ENCODE results near the gene NUDT14.
A peak's percentile ranks its signal among the peaks of the same experiment; 100 is the strongest.

The NUDT14 gene

GRCh38 chr14:105168093-105168420 lies 13.1 kb downstream of the NUDT14 start:
- DNase-seq, result no peak
- Histone ChIP-seq H3K79me1 (ENCODE audit: low read length) (no peaks in the 10 kb centered on the region), H3K27me3 (ENCODE audit: insufficient read depth, low read length) (peaks cover 29% of the 10 kb centered on the region), H2BK120ac (ENCODE audit: insufficient read depth, low read length, poor library complexity) (no peak overlapping the region), H2BK12ac (ENCODE audit: low read length) (no peak overlapping the region), H3K4ac (ENCODE audit: low read depth, low read length) (no peak overlapping the region), H3K9me3 (ENCODE audit: insufficient read depth, low read depth, low read length) (peaks cover 8% of the 10 kb centered on the region), H2BK5ac (ENCODE audit: low read depth, low read length, poor library complexity) (no peak overlapping the region), H3K14ac (ENCODE audit: low read length) (no peak overlapping the region), H3K4me3 (ENCODE audit: low read depth, low read length) (no peak overlapping the region), H3K4me1 (ENCODE audit: control insufficient read depth in 1 of 2, insufficient read depth in 2 of 2, low read length in 2 of 2) (peaks cover 7 to 8% of the 10 kb centered on the region in 2 experiments), H3K23ac (ENCODE audit: low read length) (no peak overlapping the region), H3K27ac (ENCODE audit: low read depth, low read length) (no peak overlapping the region), H3K18ac (ENCODE audit: low read length) (no peak overlapping the region), H3K4me2 (ENCODE audit: low read length) (peak overlapping the region; percentile 58), H2AFZ (ENCODE audit: insufficient read depth, low read length, poor library complexity) (no peak overlapping the region), H4K12ac (ENCODE audit: low read depth, low read length) (no peak overlapping the region), H3K36me3 (ENCODE audit: control insufficient read depth in 1 of 2, insufficient read depth in 2 of 2, low read length in 2 of 2) (no peaks in the 10 kb centered on the region), H2AK5ac (ENCODE audit: low read length) (no peak overlapping the region), H4K8ac (ENCODE audit: low read depth, low read length) (no peak overlapping the region), H4K91ac (ENCODE audit: low read depth, low read length) (no peak overlapping the region), H3K79me2 (ENCODE audit: control insufficient read depth, insufficient read depth, low read length, poor library complexity) (no peaks in the 10 kb centered on the region), H3K9ac (ENCODE audit: low read length) (no peak overlapping the region)
- WGBS (ENCODE audit: extremely low coverage, insufficient coverage, insufficient read length), result no CpG with 5 or more reads among the region's 46 CpGs

- Histone ChIP-seq H3K23ac (ENCODE audit: low read length) (no peak overlapping the region), H3K27ac (ENCODE audit: low read depth, low read length) (no peak overlapping the region), H4K12ac (ENCODE audit: low read depth, low read length) (no peak overlapping the region), H3K9ac (ENCODE audit: low read length) (no peak overlapping the region), H2AK5ac (ENCODE audit: low read length) (no peak overlapping the region), H3K27me3 (ENCODE audit: insufficient read depth, low read length) (peaks cover 29% of the 10 kb centered on the region), H3K18ac (ENCODE audit: low read length) (no peak overlapping the region), H2BK120ac (ENCODE audit: insufficient read depth, low read length, poor library complexity) (no peak overlapping the region), H2BK5ac (ENCODE audit: low read depth, low read length, poor library complexity) (no peak overlapping the region), H2AFZ (ENCODE audit: insufficient read depth, low read length, poor library complexity) (no peak overlapping the region), H3K79me2 (ENCODE audit: control insufficient read depth, insufficient read depth, low read length, poor library complexity) (no peaks in the 10 kb centered on the region), H3K4me1 (ENCODE audit: control insufficient read depth in 1 of 2, insufficient read depth in 2 of 2, low read length in 2 of 2) (peaks cover 7 to 8% of the 10 kb centered on the region in 2 experiments), H3K79me1 (ENCODE audit: low read length) (no peaks in the 10 kb centered on the region), H4K91ac (ENCODE audit: low read depth, low read length) (no peak overlapping the region), H3K4me3 (ENCODE audit: low read depth, low read length) (no peak overlapping the region), H3K4me2 (ENCODE audit: low read length) (peak overlapping the region; percentile 58), H3K36me3 (ENCODE audit: control insufficient read depth in 1 of 2, insufficient read depth in 2 of 2, low read length in 2 of 2) (no peaks in the 10 kb centered on the region), H3K14ac (ENCODE audit: low read length) (no peak overlapping the region), H3K4ac (ENCODE audit: low read depth, low read length) (no peak overlapping the region), H2BK12ac (ENCODE audit: low read length) (no peak overlapping the region), H3K9me3 (ENCODE audit: insufficient read depth, low read depth, low read length) (peaks cover 8% of the 10 kb centered on the region), H4K8ac (ENCODE audit: low read depth, low read length) (no peak overlapping the region)
- peak in 1 of 2 donors; percentile 34 for DNase-seq
- no CpG with 5 or more reads among the region's 116 CpGs for WGBS (ENCODE audit: extremely low coverage, insufficient coverage, insufficient read length)
Observed at GRCh38 chr14:105167303-105168092, 13.6 kb downstream of the NUDT14 start.

GRCh38 chr14:105166571-105167302 lies 14.4 kb downstream of the NUDT14 start:
- peaks cover 29% of the 10 kb centered on the region for H3K27me3 ChIP-seq (ENCODE audit: insufficient read depth, low read length)
- no peaks in the 10 kb centered on the region for H3K79me2 ChIP-seq (ENCODE audit: control insufficient read depth, insufficient read depth, low read length, poor library complexity)
- no peak overlapping the region for H4K8ac ChIP-seq (ENCODE audit: low read depth, low read length)
- no peak overlapping the region for H2BK12ac ChIP-seq (ENCODE audit: low read length)
- H3K23ac ChIP-seq (ENCODE audit: low read length), result no peak overlapping the region
- peaks cover 11% of the 10 kb centered on the region for H3K9me3 ChIP-seq (ENCODE audit: insufficient read depth, low read depth, low read length)
- peak overlapping the region; percentile 2 for H3K4me3 ChIP-seq (ENCODE audit: low read depth, low read length)
- no peak overlapping the region for H2BK5ac ChIP-seq (ENCODE audit: low read depth, low read length, poor library complexity)
- H3K14ac ChIP-seq (ENCODE audit: low read length), result no peak overlapping the region
- no peak overlapping the region for H2AFZ ChIP-seq (ENCODE audit: insufficient read depth, low read length, poor library complexity)
- no CpG with 5 or more reads among the region's 22 CpGs for WGBS (ENCODE audit: extremely low coverage, insufficient coverage, insufficient read length)
- no peak for DNase-seq
- peaks cover 7 to 8% of the 10 kb centered on the region in 2 experiments for H3K4me1 ChIP-seq (ENCODE audit: control insufficient read depth in 1 of 2, insufficient read depth in 2 of 2, low read length in 2 of 2)
- H3K27ac ChIP-seq (ENCODE audit: low read depth, low read length), result no peak overlapping the region
- no peak overlapping the region for H3K4me2 ChIP-seq (ENCODE audit: low read length)
- H2AK5ac ChIP-seq (ENCODE audit: low read length), result no peak overlapping the region
- no peak overlapping the region for H2BK120ac ChIP-seq (ENCODE audit: insufficient read depth, low read length, poor library complexity)
- H4K91ac ChIP-seq (ENCODE audit: low read depth, low read length), result no peak overlapping the region
- H3K79me1 ChIP-seq (ENCODE audit: low read length), result no peaks in the 10 kb centered on the region
- no peaks in the 10 kb centered on the region for H3K36me3 ChIP-seq (ENCODE audit: control insufficient read depth in 1 of 2, insufficient read depth in 2 of 2, low read length in 2 of 2)
- H3K9ac ChIP-seq (ENCODE audit: low read length), result no peak overlapping the region
- H3K4ac ChIP-seq (ENCODE audit: low read depth, low read length), result no peak overlapping the region
- H3K18ac ChIP-seq (ENCODE audit: low read length), result no peak overlapping the region
- no peak overlapping the region for H4K12ac ChIP-seq (ENCODE audit: low read depth, low read length)

DNA sequence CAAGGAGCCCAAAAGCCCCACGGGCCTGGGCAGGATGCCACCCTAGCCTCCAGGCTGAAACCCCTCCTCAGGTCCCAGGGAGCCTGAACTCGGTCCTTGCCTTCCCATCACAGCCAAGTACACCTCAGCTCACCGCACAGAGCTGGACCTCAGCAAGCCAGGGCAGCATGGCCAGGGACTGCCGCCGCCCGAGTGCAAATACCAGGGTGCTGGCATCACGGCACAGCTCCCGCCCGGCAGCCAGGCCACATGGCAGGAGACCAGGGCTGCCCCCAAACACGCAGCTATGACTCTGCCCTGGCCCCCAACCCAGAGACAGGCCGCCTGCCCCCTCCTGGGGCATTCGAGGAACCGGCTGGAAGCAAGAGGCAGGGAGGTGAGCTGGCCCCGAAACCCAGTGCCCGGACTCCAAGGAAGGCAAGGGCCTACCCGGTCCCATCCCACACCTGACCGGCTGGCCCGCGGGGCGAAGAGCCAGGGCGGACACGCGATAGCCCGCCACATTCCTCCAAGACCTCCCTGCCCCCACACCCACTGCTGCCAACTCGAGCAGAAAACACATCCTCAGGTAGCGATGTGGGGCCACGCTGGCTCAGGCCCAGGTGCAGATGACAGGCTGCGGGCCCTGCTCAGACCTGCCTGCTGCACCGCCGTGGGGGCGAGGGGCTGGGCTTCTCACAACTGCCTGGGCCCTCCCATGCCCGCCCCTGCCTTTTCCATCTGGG lies 15.2 kb downstream of the NUDT14 start:
- DNase-seq, result no peak
- H2AK5ac ChIP-seq (ENCODE audit: low read length), result no peak overlapping the region
- H2BK12ac ChIP-seq (ENCODE audit: low read length), result no peak overlapping the region
- H2AFZ ChIP-seq (ENCODE audit: insufficient read depth, low read length, poor library complexity), result no peak overlapping the region
- WGBS (ENCODE audit: extremely low coverage, insufficient coverage, insufficient read length), result no CpG with 5 or more reads among the region's 32 CpGs
- no peak overlapping the region for H3K4me3 ChIP-seq (ENCODE audit: low read depth, low read length)
- no peak overlapping the region for H3K18ac ChIP-seq (ENCODE audit: low read length)
- H4K12ac ChIP-seq (ENCODE audit: low read depth, low read length), result no peak overlapping the region
- H3K4ac ChIP-seq (ENCODE audit: low read depth, low read length), result no peak overlapping the region
- H3K9me3 ChIP-seq (ENCODE audit: insufficient read depth, low read depth, low read length), result peaks cover 11% of the 10 kb centered on the region
- no peaks in the 10 kb centered on the region for H3K36me3 ChIP-seq (ENCODE audit: control insufficient read depth in 1 of 2, insufficient read depth in 2 of 2, low read length in 2 of 2)
- H3K4me1 ChIP-seq (ENCODE audit: control insufficient read depth in 1 of 2, insufficient read depth in 2 of 2, low read length in 2 of 2), result peaks cover 7 to 8% of the 10 kb centered on the region in 2 experiments
- no peak overlapping the region for H3K23ac ChIP-seq (ENCODE audit: low read length)
- no peak overlapping the region for H2BK120ac ChIP-seq (ENCODE audit: insufficient read depth, low read length, poor library complexity)
- H3K79me1 ChIP-seq (ENCODE audit: low read length), result no peaks in the 10 kb centered on the region
- H3K27me3 ChIP-seq (ENCODE audit: insufficient read depth, low read length), result peaks cover 29% of the 10 kb centered on the region
- no peak overlapping the region for H4K91ac ChIP-seq (ENCODE audit: low read depth, low read length)
- H3K79me2 ChIP-seq (ENCODE audit: control insufficient read depth, insufficient read depth, low read length, poor library complexity), result no peaks in the 10 kb centered on the region
- H4K8ac ChIP-seq (ENCODE audit: low read depth, low read length), result no peak overlapping the region
- no peak overlapping the region for H3K4me2 ChIP-seq (ENCODE audit: low read length)
- H3K27ac ChIP-seq (ENCODE audit: low read depth, low read length), result no peak overlapping the region
- H3K9ac ChIP-seq (ENCODE audit: low read length), result no peak overlapping the region
- H2BK5ac ChIP-seq (ENCODE audit: low read depth, low read length, poor library complexity), result no peak overlapping the region
- H3K14ac ChIP-seq (ENCODE audit: low read length), result no peak overlapping the region
